AG09309 (cell line): ENCODE data around the gene TAF11.

Source experiments
- DNase-seq: peaks from one replicate; pipeline ENCODE4 v3.0.0-alpha.2; 2010; ENCODE audit warnings: low read depth
- H3K4me3 ChIP-seq: 2 replicates; pipeline ENCODE4 v1.5.1; 2011; ENCODE audit warnings: mild to moderate bottlenecking, low read depth, low read length, moderate library complexity; ENCODE audit not compliant: control insufficient read depth
- TF ChIP-seq, protein P1 (sequence below): IDR thresholded peaks from 2 replicates; pipeline ENCODE4 v1.5.1; 2011; ENCODE audit warnings: mild to moderate bottlenecking, low read depth, low read length, inconsistent platforms; ENCODE audit not compliant: insufficient read depth, control insufficient read depth; ENCODE audit errors: missing control alignments

Gene TAF11

DNA sequence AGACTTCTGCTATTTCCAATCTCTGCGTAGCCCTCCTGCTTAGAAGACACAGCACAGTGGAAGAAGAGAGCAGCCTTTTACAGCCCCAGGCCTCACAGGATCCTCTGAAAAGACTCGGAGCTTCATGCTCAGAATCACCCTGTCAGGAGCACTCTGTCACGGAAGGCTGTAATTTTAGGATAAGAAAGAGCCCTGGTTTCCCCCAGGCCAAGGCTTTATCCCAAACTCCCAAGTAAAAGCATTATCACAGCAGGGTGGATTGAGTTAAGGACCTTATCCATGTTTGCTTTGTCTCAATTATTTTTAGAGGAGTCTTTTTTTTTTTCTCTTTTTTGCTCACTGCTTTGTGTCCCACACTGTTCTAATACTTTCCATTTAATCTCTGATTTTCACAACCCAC is 40.4 kb upstream of the TAF11 start:
- no peak overlapping the region for H3K4me3 ChIP-seq
- TF ChIP-seq, protein P1, sequence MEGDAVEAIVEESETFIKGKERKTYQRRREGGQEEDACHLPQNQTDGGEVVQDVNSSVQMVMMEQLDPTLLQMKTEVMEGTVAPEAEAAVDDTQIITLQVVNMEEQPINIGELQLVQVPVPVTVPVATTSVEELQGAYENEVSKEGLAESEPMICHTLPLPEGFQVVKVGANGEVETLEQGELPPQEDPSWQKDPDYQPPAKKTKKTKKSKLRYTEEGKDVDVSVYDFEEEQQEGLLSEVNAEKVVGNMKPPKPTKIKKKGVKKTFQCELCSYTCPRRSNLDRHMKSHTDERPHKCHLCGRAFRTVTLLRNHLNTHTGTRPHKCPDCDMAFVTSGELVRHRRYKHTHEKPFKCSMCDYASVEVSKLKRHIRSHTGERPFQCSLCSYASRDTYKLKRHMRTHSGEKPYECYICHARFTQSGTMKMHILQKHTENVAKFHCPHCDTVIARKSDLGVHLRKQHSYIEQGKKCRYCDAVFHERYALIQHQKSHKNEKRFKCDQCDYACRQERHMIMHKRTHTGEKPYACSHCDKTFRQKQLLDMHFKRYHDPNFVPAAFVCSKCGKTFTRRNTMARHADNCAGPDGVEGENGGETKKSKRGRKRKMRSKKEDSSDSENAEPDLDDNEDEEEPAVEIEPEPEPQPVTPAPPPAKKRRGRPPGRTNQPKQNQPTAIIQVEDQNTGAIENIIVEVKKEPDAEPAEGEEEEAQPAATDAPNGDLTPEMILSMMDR, result no peak
- DNase-seq, result no peak

DNA sequence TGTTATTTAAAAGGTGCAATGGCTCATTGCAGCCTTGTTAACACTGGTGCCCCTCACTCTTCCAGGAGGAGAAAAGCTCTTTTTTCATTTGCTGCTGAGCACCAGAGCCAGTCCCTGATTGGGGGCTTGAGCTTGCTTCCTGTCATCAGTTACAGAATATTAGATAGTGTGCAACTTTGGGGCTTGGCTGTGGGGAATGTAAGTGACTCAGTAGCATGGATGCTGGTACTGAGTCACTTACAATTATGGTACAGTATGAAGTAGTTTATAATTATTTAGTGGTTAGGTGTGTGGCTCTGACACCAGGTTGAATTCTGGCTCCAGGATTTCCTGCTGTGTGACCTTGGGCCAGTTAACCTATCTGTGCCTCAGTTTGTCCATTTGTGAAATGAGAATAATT is 38.8 kb upstream of the TAF11 start:
- TF ChIP-seq, protein P1, result no peak
- no peak for DNase-seq
- no peak overlapping the region for H3K4me3 ChIP-seq

DNA sequence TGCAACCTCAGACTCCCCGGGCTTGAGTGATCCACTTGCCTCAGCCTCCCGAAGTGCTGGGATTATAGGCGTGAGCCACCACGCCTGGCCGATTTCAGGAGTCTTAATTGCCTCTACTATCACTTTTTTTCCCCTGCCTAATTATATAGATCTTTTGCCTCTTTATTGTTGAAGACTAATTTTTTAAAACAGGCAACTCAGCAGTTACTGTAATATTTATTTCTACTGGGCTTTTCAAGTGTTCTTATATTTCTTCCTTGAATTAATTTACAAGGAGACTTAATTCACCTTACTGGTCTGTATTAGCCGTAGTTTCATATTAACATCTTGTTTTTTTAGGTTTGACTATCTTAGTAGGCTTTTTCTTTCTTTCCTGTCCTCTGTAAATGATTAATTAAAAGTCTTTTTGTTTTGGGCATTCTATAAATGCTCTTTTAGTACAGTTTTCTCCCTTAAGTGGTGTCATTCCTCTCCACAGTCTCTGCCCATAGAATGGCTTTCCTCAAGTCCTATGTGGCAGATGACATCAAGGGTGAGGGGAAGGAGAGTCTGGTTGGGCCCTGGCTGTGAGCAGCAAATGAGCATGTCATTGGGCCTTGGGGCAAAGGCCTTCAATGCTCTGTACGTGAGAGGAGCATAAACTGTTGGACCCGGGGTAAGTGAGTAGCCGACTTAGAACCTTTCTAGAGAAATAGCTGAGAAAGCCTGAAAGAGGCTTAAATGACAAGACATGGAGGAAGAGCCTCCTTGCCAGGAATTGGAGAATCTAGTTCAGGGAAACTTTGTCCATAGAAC is 37.2 kb upstream of the TAF11 start:
- no peak overlapping the region for H3K4me3 ChIP-seq
- DNase-seq, result no peak
- TF ChIP-seq, protein P1, result no peak

DNA sequence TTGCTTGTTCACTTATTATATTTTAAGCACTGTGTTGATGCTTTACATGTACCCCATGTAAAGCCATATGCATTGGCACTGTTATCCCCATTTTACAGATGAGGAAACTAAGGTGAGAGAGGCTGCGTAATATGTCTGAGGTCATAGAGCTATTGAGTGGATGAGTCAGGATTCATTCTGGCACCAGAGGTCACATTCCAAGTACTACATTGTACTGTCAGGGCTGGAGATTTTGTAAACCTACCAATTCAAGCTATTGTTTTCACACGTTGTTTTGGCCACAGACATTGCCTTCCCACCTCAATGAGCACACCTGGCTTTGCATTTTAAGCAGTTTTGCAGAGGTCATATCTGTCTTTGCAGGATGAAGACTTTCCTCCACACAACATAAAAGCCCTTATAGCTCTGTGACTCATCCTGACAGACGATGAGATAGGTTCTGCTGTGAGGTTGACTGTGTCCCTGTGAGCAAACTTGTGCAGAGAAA is 34.4 kb upstream of the TAF11 start:
- no peak for DNase-seq
- H3K4me3 ChIP-seq, result no peak overlapping the region
- TF ChIP-seq, protein P1, result no peak

DNA sequence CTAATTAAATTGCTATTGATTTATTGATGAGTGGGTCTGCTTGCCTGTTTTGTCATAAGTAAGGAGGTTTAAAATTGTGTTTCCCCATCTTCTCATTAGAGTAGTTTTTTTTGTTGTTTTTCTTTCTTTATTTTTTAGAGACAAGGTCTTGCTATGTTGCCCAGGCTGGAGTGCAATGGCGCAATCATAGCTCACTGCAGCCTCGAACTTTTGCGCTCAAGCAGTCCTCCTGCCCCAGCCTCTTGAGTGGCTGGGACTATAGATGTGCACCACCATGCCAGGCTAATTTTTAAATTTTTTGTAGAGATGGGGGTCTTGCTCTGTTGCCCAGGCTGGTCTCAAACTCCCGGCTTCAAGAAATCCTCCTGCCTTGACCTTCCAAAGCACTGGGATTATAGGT is 32.3 kb upstream of the TAF11 start:
- no peak for DNase-seq
- H3K4me3 ChIP-seq, result no peak overlapping the region
- TF ChIP-seq, protein P1, result no peak

DNA sequence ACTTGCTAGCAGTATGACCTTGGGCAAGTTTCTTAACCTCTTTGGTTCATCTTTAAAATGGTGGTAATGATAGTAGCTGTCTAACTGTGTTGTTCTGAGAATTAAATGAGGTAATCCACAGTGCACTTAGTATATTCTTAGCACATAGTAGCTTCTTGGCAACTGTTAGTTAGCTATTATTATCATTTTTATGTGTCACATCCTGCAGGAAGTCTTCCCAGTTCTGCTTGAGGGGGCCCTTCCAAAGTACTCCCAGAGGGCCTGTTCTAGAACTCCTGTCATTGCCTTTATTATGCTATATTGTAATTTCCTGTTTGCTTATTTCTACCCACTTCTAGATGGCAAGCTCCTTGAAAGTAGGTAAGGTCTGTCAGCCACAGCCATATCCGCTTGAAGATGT is 31.8 kb upstream of the TAF11 start:
- TF ChIP-seq, protein P1, result no peak
- DNase-seq, result no peak
- H3K4me3 ChIP-seq, result no peak overlapping the region
